NCI-H748 (cell line): Measurements from ENCODE around the gene CLDN25.

Experiments
- DNase-seq: peaks from one replicate; lab custom pipeline; 2025; ENCODE audit not compliant: unreplicated experiment; lab: John Stamatoyannopoulos, UW

Gene CLDN25

DNA sequence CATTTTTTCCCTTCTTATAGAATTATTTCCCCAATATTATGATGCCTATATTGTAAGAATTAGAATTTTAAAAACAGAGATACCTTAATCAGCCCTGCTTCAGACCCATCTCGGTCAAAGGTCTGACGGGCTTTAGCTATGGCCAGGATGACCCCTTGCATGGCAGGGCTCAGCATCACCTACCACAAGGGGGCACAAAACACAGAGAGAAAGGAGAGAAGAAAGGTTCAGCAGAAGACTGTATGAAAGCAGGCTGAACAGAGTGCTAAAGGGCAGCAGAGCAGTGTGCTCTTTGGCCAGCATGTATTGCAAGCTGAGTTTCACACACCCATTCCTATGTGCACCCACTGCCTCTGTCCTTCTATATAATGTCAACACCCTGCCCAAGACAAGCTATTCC is 26.8 kb downstream of the CLDN25 start:
- peak; percentile 20 for DNase-seq

DNA sequence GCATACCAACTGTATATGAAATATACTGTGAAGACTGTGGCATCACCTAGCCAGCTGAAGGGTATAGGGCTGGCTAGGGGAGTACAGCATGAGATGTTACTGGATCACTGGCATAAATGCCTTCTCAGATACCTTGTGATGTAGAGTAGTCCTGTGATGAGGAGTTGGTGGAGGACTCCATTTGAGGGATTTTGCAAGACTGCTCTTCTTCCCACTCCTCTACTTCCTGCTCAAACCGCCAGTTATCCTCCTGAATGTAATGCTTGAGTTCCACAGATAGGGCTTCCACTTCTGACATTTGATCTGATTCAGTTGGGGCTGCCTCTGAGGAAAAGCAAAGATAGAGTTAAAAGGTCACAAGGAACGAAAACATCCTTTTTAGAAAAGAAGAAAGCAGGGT is 29.3 kb downstream of the CLDN25 start:
- DNase-seq: no peak

DNA sequence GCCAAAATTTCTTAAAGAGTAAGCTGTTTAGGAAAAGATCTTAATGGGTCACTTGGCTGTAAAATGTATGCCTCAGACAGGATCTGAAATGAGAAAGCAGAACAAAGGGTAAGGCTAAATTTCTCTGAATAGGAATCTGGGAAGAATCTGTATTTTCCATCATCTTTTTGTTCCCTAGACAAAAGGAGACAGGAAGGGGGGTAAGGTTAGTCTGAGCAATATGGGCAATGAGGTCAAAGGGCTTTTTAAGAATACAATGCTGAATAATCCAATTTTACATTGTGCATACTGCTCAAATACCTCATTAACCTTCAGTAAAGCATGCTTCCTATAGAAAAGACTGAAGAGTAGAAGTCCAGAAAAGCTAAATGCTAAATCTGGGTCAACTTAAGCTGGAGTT is 34.6 kb downstream of the CLDN25 start:
- DNase-seq: no peak

DNA sequence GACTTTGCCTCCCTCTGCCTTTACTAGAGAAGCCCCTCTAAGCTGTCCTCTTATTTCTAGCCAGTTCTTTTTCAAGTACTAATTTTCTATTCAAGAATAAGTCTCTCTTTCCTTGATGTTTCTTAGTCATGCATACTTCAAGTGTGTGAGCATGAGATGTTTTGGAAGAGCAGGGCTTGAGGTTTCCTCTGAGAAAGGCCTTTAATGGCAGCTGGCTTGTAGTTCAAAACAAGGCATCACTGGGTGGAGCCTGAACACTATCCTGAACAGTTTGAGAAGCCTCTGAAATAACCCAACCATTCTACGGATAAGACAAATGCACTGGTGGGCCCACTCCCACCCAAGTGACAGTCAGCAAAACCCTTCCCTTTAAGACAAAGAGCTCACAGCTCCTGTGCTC is 37.6 kb downstream of the CLDN25 start:
- DNase-seq: no peak

DNA sequence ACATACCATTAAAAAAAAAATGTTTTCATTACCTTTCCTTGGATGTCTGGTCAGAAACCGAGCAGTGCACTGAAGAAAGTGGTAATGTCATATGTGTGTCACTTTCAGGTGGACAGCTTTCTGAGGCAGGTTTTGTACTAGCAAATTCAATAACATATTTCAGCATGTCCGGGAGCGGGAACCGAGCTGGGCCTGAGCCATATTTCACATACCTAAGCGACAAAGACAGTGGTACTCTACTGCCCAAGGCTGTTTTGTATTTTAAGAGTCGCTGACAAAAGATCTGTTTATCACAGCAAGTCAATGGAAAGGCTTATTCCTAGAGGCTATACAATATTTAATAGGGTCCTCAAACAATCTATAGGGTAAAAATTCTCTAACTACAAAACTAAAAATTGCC is 38.0 kb downstream of the CLDN25 start:
- DNase-seq: no peak

DNA sequence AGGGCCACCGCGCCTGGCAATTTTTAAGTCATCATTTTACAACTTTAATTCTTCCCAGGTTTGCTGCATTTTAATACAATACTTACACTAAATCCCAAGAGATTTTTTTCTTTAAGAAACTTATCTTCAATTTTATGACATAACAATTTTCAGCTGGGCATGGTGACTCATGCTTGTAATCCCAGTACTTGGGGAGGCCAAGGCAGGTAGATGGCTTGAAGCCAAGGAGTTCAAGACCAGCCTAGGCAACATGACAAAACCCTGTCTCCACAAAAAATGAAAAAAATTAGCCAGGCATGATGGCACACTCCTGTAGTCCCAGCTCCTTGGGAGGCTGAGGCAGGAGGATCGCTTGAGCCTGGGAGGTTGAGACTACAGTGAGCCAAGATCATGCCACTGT is 38.8 kb downstream of the CLDN25 start:
- no peak for DNase-seq

DNA sequence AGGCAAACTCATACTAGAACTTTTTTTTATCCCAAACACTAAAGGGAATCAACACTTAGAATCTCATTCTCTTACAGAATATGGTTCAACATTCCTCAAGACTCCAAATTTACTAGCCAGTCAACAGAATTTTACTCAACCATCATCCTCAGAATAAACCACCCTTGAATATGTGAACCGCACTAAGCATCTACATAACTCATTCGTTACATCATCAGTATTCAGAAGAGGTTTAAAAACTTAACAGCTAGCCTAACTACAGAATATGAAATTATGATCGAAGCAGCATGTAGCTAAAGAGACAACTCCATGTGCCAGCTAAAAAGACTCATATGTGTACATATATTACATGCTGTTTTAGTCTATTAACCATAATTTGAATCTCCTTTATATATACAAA is 47.9 kb downstream of the CLDN25 start:
- DNase-seq: no peak

DNA sequence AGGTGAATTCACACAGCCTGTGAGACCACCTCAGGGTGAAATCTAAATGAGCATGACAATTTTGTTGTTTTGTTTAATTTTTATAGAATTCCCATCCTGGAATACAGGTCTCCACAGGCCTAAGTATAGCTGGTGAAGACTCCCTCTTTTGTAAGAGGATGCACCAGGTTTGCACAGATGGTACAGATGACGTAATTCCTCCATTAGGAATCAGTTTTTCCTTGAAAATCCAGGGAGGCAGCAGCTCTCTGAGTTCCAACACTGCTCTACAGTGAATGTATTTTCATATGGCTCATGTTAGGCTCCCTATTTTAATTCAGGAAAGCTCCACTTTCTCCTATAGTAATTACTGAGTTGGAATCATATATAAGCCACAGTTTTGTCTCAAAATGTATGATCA is 48.6 kb downstream of the CLDN25 start:
- no peak for DNase-seq

DNA sequence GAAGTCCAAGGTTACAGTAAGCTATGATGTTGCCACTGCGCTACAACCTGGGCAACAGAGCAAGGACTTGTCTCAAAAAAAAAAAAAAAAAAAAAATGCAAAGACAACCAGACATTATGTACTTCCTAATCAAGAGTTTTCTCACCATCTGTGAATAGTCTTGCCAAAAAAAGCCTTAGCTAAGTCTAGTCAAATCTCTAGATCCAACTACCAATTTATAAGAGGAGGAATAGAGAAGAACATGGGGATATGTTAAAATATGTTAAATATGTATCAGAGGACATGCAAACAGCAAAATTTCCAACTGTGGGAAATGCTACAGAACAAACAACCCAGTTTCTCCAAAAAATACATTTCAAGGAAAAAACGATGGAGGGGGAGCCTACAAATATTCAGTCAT is 50.2 kb downstream of the CLDN25 start:
- DNase-seq: no peak
